HepG2 (cell line): ENCODE data around the gene KAT6B. TPM values are rescaled to one million over a fixed set of nuclear protein-coding genes. Genes with fewer than 3 reads are reported as not detected.

ENCODE experiments used
- ATAC-seq: fragments of 200-7000 bp; cut with Tn5 transposase; 3 replicates; pipeline ENCODE4 v1.9.1; 2020; ENCODE audit warnings: mild to moderate bottlenecking, moderate library complexity
- BruUV-seq: library from RNA; stranded (reverse); fragments of 400-500 nt; replicated peaks from 2 replicates; lab custom pipeline; 2021; lab: Mats Ljungman, UMichigan
- CTCF ChIA-PET: fragments of 300-600 bp; formaldehyde crosslinking; extraction: SDS; loops from one replicate; lab custom pipeline; 2021; ENCODE audit warnings: low total read pairs, inconsistent platforms, low intra/inter-chr PET ratio; lab: Yijun Ruan, JAX
- POLR2A ChIA-PET: fragments of 350-600 bp; sonication (Branson Sonifier 250); formaldehyde crosslinking; loops from one replicate; lab custom pipeline; 2020; ENCODE audit warnings: antibody characterized with exemption, inconsistent platforms; lab: Yijun Ruan, JAX
- DNase-seq: peaks from one replicate; pipeline ENCODE4 v3.0.0-alpha.2; 2015; ENCODE audit warnings: low spot score
- FAIRE-seq: peaks from 3 replicates; lab custom pipeline; 2011; peaks lifted over from hg19 to GRCh38; lab: Jason Lieb, UNC
- H2AFZ ChIP-seq: one replicate; pipeline ENCODE4 v1.6.1; 2011; ENCODE audit warnings: low read length, inconsistent platforms
- H3K27ac ChIP-seq: fragments of 300-600 bp; 3 replicates; pipeline ENCODE4 v1.8.0; 2011; ENCODE audit warnings: mixed run types, mild to moderate bottlenecking, mixed read lengths, low read length, inconsistent platforms; ENCODE audit not compliant: insufficient read depth; ENCODE audit errors: extremely low read length
- H3K27me3 ChIP-seq, 2 experiments: fragments of 200-600 bp in 1 of 2; 2 replicates in 1 of 2; 3 replicates in 1 of 2; pipeline versions ENCODE4 v1.6.0 to v1.8.0; 2011; ENCODE audit warnings: low read length in 2 of 2, mild to moderate bottlenecking in 2 of 2, moderate library complexity in 2 of 2, inconsistent platforms in 1 of 2; ENCODE audit not compliant: insufficient read depth in 2 of 2, control insufficient read depth in 1 of 2
- H3K36me3 ChIP-seq, 2 experiments: fragments of 200-600 bp in 1 of 2; replicated peaks in 1 of 2; 2 replicates in 1 of 2; 3 replicates in 1 of 2; pipeline versions ENCODE4 v1.5.1 to v1.8.0; 2011; ENCODE audit warnings: low read length in 2 of 2, inconsistent platforms in 1 of 2; ENCODE audit not compliant: insufficient read depth in 2 of 2, control insufficient read depth in 1 of 2
- H3K4me1 ChIP-seq: 2 replicates; pipeline ENCODE4 v1.5.1; 2012; ENCODE audit warnings: low read length, inconsistent platforms; ENCODE audit not compliant: insufficient read depth
- H3K4me2 ChIP-seq: 2 replicates; pipeline ENCODE4 v1.6.0; 2011; ENCODE audit warnings: low read depth, low read length, inconsistent platforms
- H3K4me3 ChIP-seq, 3 experiments: fragments of 200-600 bp in 1 of 3; sonication (generic), shearing (Covaris generic) in 1 of 3; replicated peaks in 1 of 3; 2 replicates each; pipeline ENCODE4 v1.5.1; 2011 to 2016; ENCODE audit warnings: low read length in 3 of 3, inconsistent platforms in 2 of 3, low read depth in 2 of 3, mild to moderate bottlenecking in 2 of 3, control low read depth in 1 of 3, mixed read lengths in 1 of 3; ENCODE audit not compliant: insufficient read depth in 1 of 3
- H3K79me2 ChIP-seq: one replicate; pipeline ENCODE4 v1.6.1; 2011; ENCODE audit warnings: low read length, inconsistent platforms; ENCODE audit not compliant: insufficient read depth
- H3K9ac ChIP-seq: 2 replicates; pipeline ENCODE4 v1.6.0; 2011; ENCODE audit warnings: mild to moderate bottlenecking, low read depth, low read length, inconsistent platforms; ENCODE audit not compliant: insufficient read depth
- H3K9me3 ChIP-seq: 2 replicates; pipeline ENCODE4 v1.5.1; 2012; ENCODE audit warnings: mild to moderate bottlenecking, low read length
- H4K20me1 ChIP-seq: 2 replicates; pipeline ENCODE4 v1.6.0; 2011; ENCODE audit warnings: inconsistent platforms, mild to moderate bottlenecking, low read length, moderate library complexity; ENCODE audit not compliant: insufficient read depth
- EZH2 ChIP-seq: conservative IDR thresholded peaks from 2 replicates; pipeline ENCODE4 v1.6.1; 2012; ENCODE audit warnings: mild to moderate bottlenecking, low read depth, low read length, moderate library complexity
- KDM6A ChIP-seq: IDR thresholded peaks from 2 replicates; pipeline ENCODE4 v1.6.1; 2016; ENCODE audit warnings: low read depth
- MAFK ChIP-seq, 2 experiments: IDR thresholded peaks in 1 of 2; conservative IDR thresholded peaks in 1 of 2; 2 replicates each; pipeline ENCODE4 v1.6.1; 2011; ENCODE audit warnings: improper control_type of control experiment in 2 of 2, low read length in 2 of 2
- NFIC ChIP-seq: IDR thresholded peaks from 2 replicates; pipeline ENCODE4 v1.6.1; 2012; ENCODE audit warnings: mild to moderate bottlenecking, low read length, inconsistent platforms
- NFRKB ChIP-seq: fragments of 450-650 bp; IDR thresholded peaks from 2 replicates; pipeline ENCODE4 v1.6.1; 2017
- REL ChIP-seq: sonication (generic); formaldehyde crosslinking; conservative IDR thresholded peaks from 2 replicates; pipeline ENCODE4 v1.8.0; 2022; ENCODE audit warnings: mild to moderate bottlenecking, missing genetic modification reagents, moderate library complexity
- YEATS2 ChIP-seq: sonication (generic); formaldehyde crosslinking; IDR thresholded peaks from 2 replicates; pipeline ENCODE4 v1.4.0; 2020; ENCODE audit warnings: missing genetic modification reagents, borderline replicate concordance
- ZFP36 ChIP-seq: fragments of 150-350 bp; IDR thresholded peaks from 2 replicates; pipeline ENCODE4 v1.6.1; 2018; ENCODE audit warnings: borderline replicate concordance, low read length, low read depth; ENCODE audit not compliant: partially characterized antibody
- ZMYM4 ChIP-seq: sonication (generic); formaldehyde crosslinking; IDR thresholded peaks from 2 replicates; pipeline ENCODE4 v1.8.1; 2023; ENCODE audit warnings: mild to moderate bottlenecking, missing genetic modification reagents
- ZNF180 ChIP-seq: sonication (generic); formaldehyde crosslinking; IDR thresholded peaks from 2 replicates; pipeline ENCODE4 v1.4.0; 2020; ENCODE audit warnings: low read depth, missing genetic modification reagents, borderline replicate concordance
- WGBS: methylation state at CpG from one replicate; pipeline ENCODE4 v1.1.6; 2017; ENCODE audit warnings: low lambda C conversion rate; 5-methylcytosine and 5-hydroxymethylcytosine counted together
- in situ Hi-C: cut with HindIII; loops from 2 replicates; pipeline ENCODE4 v1.10.0; 2017; ENCODE audit warnings: low pct_unique_long_range_greater_than_20kb; ENCODE audit not compliant: extremely low pct_ligation_motif_present
- intact Hi-C: fragments of 100-400 bp; cut with micrococcal nuclease; formaldehyde crosslinking; loops from one replicate; pipeline ENCODE4 v1.10.0; 2022; ENCODE audit not compliant: unreplicated experiment
- polyA plus RNA-seq, 8 experiments: library from polyadenylated mRNA; depleted of rRNA in 3 of 8; stranded (reverse) in 7 of 8; unstranded in 1 of 8; fragments of >200 nt; fragmentation: Illumina TruSeq in 4 of 8; extraction: Trizol in 4 of 8; gene quantifications; 2 replicates each; pipeline versions ENCODE4 v1.2.1 to v1.2.3, GENCODE V29; 2011 to 2016; ENCODE audit warnings: low read depth in 4 of 8, missing spikeins in 1 of 8, mixed read lengths in 1 of 8; ENCODE audit not compliant: insufficient read depth in 1 of 8
- total RNA-seq, 5 experiments: library from RNA; depleted of rRNA; stranded (reverse); fragments of >200 nt; fragmentation: Illumina TruSeq; extraction: Trizol; gene quantifications; 2 replicates each; pipeline ENCODE4 v1.2.3, GENCODE V29; 2016; ENCODE audit warnings: low read depth in 1 of 5
- TF ChIP-seq, protein P1 (sequence below): sonication (generic); formaldehyde crosslinking; IDR thresholded peaks from 2 replicates; pipeline ENCODE4 v1.4.0; 2020; ENCODE audit warnings: mild to moderate bottlenecking, missing genetic modification reagents
- TF ChIP-seq, protein P2 (sequence below): sonication (generic); formaldehyde crosslinking; conservative IDR thresholded peaks from 2 replicates; pipeline ENCODE4 v1.5.0; 2020; ENCODE audit warnings: missing genetic modification reagents
- TF ChIP-seq, protein P3 (sequence below): sonication (generic); formaldehyde crosslinking; IDR thresholded peaks from 2 replicates; pipeline ENCODE4 v1.5.0; 2020; ENCODE audit warnings: missing genetic modification reagents

The KAT6B gene
- total and polyA plus RNA-seq, 2 of the 13 experiments (the other 11 are each of a cell fraction or from before 2014, with no cell fraction given), result 3.0 to 9.5 TPM

DNA sequence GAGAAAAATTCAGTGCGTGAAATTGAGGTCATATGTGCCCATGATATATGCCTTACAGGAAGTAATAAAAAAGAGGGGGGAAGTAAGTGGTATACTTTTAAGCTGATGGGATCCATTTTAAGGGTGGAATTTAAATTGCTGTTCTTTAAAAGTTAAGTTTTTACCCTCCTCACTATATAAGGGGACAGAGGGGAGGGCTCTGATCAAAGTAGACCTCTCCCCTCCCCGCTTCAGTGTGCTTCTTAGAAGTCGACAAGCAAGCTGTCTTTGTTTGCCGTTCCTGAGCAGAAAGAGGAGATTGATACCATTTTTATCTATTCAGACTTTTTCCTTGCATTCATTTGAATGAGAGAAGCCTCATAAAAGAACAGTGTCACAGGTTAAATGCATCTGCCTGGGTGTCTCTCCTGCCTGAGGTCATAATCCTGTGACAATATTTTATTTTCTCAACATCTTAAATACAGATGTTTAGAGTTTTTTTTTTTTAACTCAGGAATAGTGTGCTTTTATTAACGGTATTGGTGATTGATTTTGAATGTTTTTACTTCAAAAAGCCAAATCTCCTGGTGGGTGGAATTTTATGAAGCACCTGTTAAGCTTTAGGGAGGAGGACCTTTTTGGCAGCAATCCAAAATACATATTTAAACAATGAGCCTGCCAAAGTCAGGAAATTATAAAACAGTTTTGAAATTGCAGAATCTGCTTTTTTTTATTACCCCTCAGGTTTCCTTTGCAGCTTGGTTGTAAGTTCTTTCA is 141.7 kb downstream of the KAT6B start:
- POLR2A ChIA-PET, result no interaction called here
- intact Hi-C loops (no loop called here), in situ Hi-C loops (no loop called here)
- BruUV-seq, result no TSS peak
- ATAC-seq (no peak), DNase-seq (peak; percentile 37), FAIRE-seq (no peak)
- Histone ChIP-seq H3K9me3 (no peaks in the 10 kb centered on the region), H4K20me1 (no peaks in the 10 kb centered on the region), H3K27ac (no peak overlapping the region), H3K9ac (no peak overlapping the region), H3K4me3 (no peak overlapping the region), H2AFZ (no peak overlapping the region), H3K79me2 (no peaks in the 10 kb centered on the region), H3K4me2 (no peak overlapping the region), H3K4me1 (peaks cover 14% of the 10 kb centered on the region), H3K27me3 (no peaks in the 10 kb centered on the region), H3K36me3 (no peaks in the 10 kb centered on the region)
- CTCF ChIA-PET, result no interaction called here
- 68% methylated on average over 5 of the region's 5 CpGs for WGBS
- TF ChIP-seq MAFK (conservative IDR thresholded peaks at IDR 0.05 in 1 of 2, IDR thresholded peaks at IDR 0.05 in 1 of 2; ENCODE audit: low read length in 2 of 2) (0 out of 4 replicates have a peak, but pooled peaks of 1 of the 2 experiments have one; percentile 11), YEATS2 (no peak), ZMYM4 (CRISPR knock-in tag) (no peak), NFIC (peak; percentile 66), ZFP36 (no peak), ZNF180 (no peak), EZH2 (no peak), NFRKB (no peak), REL (CRISPR knock-in tag) (no peak), KDM6A (CRISPR knock-in tag) (no peak)
- TF ChIP-seq, protein P1, sequence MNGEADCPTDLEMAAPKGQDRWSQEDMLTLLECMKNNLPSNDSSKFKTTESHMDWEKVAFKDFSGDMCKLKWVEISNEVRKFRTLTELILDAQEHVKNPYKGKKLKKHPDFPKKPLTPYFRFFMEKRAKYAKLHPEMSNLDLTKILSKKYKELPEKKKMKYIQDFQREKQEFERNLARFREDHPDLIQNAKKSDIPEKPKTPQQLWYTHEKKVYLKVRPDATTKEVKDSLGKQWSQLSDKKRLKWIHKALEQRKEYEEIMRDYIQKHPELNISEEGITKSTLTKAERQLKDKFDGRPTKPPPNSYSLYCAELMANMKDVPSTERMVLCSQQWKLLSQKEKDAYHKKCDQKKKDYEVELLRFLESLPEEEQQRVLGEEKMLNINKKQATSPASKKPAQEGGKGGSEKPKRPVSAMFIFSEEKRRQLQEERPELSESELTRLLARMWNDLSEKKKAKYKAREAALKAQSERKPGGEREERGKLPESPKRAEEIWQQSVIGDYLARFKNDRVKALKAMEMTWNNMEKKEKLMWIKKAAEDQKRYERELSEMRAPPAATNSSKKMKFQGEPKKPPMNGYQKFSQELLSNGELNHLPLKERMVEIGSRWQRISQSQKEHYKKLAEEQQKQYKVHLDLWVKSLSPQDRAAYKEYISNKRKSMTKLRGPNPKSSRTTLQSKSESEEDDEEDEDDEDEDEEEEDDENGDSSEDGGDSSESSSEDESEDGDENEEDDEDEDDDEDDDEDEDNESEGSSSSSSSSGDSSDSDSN (CRISPR knock-in tag), result no peak
- TF ChIP-seq, protein P2, sequence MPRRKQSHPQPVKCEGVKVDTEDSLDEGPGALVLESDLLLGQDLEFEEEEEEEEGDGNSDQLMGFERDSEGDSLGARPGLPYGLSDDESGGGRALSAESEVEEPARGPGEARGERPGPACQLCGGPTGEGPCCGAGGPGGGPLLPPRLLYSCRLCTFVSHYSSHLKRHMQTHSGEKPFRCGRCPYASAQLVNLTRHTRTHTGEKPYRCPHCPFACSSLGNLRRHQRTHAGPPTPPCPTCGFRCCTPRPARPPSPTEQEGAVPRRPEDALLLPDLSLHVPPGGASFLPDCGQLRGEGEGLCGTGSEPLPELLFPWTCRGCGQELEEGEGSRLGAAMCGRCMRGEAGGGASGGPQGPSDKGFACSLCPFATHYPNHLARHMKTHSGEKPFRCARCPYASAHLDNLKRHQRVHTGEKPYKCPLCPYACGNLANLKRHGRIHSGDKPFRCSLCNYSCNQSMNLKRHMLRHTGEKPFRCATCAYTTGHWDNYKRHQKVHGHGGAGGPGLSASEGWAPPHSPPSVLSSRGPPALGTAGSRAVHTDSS (CRISPR knock-in tag), result no peak
- TF ChIP-seq, protein P3, sequence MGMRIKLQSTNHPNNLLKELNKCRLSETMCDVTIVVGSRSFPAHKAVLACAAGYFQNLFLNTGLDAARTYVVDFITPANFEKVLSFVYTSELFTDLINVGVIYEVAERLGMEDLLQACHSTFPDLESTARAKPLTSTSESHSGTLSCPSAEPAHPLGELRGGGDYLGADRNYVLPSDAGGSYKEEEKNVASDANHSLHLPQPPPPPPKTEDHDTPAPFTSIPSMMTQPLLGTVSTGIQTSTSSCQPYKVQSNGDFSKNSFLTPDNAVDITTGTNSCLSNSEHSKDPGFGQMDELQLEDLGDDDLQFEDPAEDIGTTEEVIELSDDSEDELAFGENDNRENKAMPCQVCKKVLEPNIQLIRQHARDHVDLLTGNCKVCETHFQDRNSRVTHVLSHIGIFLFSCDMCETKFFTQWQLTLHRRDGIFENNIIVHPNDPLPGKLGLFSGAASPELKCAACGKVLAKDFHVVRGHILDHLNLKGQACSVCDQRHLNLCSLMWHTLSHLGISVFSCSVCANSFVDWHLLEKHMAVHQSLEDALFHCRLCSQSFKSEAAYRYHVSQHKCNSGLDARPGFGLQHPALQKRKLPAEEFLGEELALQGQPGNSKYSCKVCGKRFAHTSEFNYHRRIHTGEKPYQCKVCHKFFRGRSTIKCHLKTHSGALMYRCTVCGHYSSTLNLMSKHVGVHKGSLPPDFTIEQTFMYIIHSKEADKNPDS (CRISPR knock-in tag), result no peak
